HG02798 (cell line): Measurements from ENCODE around the gene SLC25A12.

ENCODE experiments used
- ATAC-seq: cut with Tn5 transposase; IDR thresholded peaks from one replicate; pipeline ENCODE4 v1.9.1; 2021; ENCODE audit warnings: mild to moderate bottlenecking; ENCODE audit not compliant: unreplicated experiment, poor library complexity

SLC25A12 gene

GRCh38 chr2:171889808-171890207, 4.2 kb downstream of the SLC25A12 start:
- no peak for ATAC-seq

GRCh38 chr2:171889333-171889732, 4.7 kb downstream of the SLC25A12 start:
- no peak for ATAC-seq

- ATAC-seq = no peak
These were observed 10.7 kb downstream of the SLC25A12 start for GRCh38 chr2:171883275-171883893.

- ATAC-seq = peak; percentile 62
These were observed 11.8 kb downstream of the SLC25A12 start for GRCh38 chr2:171882089-171882769.

- no peak for ATAC-seq
These were observed 13.3 kb downstream of the SLC25A12 start for GRCh38 chr2:171880774-171881173.

GRCh38 chr2:171879865-171880264, 14.2 kb downstream of the SLC25A12 start:
- ATAC-seq = no peak

- ATAC-seq = no peak
These were observed 15.5 kb downstream of the SLC25A12 start for GRCh38 chr2:171878481-171878993.

- ATAC-seq = no peak
These were observed 19.1 kb downstream of the SLC25A12 start for GRCh38 chr2:171874963-171875362.

GRCh38 chr2:171874517-171874916, 19.5 kb downstream of the SLC25A12 start:
- ATAC-seq = no peak

GRCh38 chr2:171864357-171864985, 29.6 kb downstream of the SLC25A12 start:
- ATAC-seq = no peak

GRCh38 chr2:171862501-171862900, 31.5 kb downstream of the SLC25A12 start:
- no peak for ATAC-seq

- ATAC-seq = no peak
These were observed 35.6 kb downstream of the SLC25A12 start for GRCh38 chr2:171858397-171858958.

- ATAC-seq = no peak
These were observed 38.6 kb downstream of the SLC25A12 start for GRCh38 chr2:171855401-171855800.

GRCh38 chr2:171852366-171852888, 41.6 kb downstream of the SLC25A12 start:
- ATAC-seq = no peak

GRCh38 chr2:171847627-171848026, 46.4 kb downstream of the SLC25A12 start:
- no peak for ATAC-seq

- ATAC-seq = no peak
These were observed 47.1 kb downstream of the SLC25A12 start for GRCh38 chr2:171846894-171847293.

GRCh38 chr2:171841996-171842395, 52.0 kb downstream of the SLC25A12 start:
- ATAC-seq = no peak

- ATAC-seq = no peak
These were observed 56.3 kb downstream of the SLC25A12 start for GRCh38 chr2:171837736-171838135.

GRCh38 chr2:171836146-171836910, 57.7 kb downstream of the SLC25A12 start:
- no peak for ATAC-seq

GRCh38 chr2:171835386-171835785, 58.7 kb downstream of the SLC25A12 start:
- no peak for ATAC-seq
